GM21515 (cell line): ENCODE data around the gene PPP1R14B.

ENCODE experiments used
- ATAC-seq: cut with Tn5 transposase; IDR thresholded peaks from one replicate; pipeline ENCODE4 v1.9.1; 2021; ENCODE audit not compliant: unreplicated experiment

PPP1R14B gene

GRCh38 chr11:64261556-64262080 is 14.9 kb upstream of the PPP1R14B start:
- no peak for ATAC-seq

DNA sequence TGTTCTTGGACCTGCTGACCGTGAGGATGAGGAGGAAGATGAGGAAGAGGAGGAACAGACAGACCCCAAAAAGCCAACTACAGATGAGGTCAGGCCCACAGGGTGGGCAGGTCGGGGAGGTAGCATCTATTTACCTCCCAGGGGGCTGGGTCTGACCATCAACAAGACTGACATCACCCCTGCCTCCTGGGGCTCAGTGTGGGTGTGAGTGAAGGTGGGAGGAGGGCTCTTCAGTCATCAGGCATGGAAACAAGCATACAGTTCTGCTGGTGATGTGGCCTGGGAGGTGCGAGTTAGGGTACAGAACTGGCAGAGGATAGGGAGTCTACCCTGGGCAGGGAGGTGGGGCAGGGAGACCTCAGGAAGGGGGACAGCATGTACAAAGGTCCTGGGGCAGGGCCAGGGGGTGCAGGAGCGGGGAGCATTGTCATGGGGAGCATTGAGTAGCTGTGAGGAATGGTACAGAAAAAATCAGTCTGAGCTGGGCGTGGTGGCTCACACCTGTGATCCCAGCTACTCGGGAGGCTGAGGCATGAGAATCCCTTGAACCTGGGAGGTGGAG is 13.5 kb upstream of the PPP1R14B start:
- no peak for ATAC-seq

DNA sequence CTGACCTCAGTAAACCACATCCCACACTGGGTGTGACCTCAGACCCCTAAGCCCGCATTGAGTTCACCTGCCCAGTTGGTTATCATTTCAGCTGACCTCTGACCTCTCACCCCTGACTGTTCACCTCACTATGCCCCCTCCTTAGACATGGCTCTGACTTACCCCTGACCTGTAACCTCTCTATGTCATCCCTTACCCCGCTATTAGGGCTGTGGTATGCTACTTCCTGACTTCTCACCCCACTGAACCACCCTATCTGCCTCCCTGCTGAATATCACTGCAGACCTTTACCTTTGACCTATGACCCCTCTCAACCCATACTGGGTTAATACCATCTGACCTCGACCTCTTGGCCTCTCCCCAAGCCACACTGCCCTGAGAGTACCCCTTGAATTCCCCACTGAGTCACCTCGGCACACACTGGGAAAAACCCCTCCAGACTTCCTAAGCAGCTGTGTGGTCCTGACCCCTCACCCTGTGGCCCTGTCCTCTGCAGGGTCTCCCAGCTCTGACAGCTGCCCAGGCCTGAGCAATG is 12.9 kb upstream of the PPP1R14B start:
- ATAC-seq, result no peak

GRCh38 chr11:64258946-64259532 is 12.3 kb upstream of the PPP1R14B start:
- ATAC-seq, result no peak

GRCh38 chr11:64258356-64258755 is 11.6 kb upstream of the PPP1R14B start:
- no peak for ATAC-seq

DNA sequence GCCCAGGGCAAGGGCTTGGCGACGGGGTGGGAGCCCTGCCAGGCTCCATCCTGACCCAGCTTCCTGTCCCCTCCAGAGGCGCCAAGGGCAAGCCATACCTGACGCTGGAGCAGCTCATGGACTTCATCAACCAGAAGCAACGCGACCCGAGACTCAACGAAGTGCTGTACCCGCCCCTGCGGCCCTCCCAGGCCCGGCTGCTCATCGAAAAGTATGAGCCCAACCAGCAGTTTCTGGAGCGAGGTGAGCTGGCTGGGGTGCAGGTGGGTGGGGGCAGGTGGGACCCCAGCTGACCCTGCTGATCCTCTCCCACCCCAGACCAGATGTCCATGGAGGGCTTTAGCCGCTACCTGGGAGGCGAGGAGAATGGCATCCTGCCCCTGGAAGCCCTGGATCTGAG is 9.6 kb upstream of the PPP1R14B start:
- ATAC-seq, result no peak

GRCh38 chr11:64255135-64256128 is 8.7 kb upstream of the PPP1R14B start:
- ATAC-seq, result no peak

DNA sequence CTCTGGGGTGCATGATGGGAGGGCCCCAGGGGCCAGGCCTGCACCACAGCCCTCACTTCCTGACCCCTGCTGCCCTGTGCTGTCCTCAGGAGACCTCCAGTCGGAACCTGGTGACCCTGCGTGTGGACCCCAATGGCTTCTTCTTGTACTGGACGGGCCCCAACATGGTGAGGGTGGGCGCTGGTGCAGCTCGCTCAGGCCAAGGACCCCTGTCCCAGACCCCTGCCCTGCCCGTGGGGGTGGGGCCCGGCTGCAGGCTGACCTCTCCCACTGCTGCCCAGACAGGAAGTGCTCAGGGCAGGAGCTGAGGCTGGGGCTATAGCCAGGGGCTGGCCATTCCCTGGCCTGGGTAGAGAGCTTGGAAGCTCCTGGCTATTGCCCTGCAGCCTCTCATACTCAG is 7.6 kb upstream of the PPP1R14B start:
- ATAC-seq, result no peak

DNA sequence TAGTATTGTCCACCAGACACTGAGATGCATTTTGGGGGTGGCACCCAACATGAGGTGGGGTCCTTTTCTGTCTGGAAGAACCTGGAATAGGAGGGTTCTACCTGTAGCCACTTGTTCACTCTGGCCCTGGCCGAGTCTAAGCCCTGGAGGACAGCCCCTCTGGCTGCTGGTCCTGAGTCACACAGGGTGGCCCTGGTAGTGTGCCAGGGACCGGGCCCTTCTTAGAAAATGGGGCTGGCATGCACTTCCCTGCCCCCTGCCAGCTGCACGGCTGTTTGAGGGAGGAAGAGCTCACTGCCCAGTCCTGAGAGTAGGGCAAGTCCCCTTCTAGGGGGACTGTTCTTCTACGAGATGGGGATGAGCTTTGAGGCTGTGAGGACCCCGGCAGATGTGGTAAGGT is 6.7 kb upstream of the PPP1R14B start:
- ATAC-seq, result no peak

DNA sequence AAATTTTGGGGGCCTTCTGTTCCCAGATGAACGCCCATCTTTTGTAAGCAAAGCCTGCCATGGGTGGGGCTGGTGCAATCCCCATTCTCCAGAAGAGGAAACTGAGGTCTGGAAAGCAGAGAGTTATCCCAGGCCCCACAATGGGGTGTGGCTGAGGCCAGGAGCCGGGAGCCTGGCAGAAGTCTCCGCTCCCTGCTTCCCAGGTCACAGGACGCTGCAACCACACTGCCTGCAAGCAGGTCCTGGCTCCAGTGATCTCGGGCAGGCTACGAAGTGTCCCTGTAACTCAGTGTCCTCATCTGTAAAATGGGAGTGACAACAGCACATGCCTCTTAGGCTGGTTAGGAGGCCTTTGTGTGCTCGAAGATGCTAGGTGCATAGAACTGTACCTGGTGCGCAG is 6.3 kb upstream of the PPP1R14B start:
- no peak for ATAC-seq

DNA sequence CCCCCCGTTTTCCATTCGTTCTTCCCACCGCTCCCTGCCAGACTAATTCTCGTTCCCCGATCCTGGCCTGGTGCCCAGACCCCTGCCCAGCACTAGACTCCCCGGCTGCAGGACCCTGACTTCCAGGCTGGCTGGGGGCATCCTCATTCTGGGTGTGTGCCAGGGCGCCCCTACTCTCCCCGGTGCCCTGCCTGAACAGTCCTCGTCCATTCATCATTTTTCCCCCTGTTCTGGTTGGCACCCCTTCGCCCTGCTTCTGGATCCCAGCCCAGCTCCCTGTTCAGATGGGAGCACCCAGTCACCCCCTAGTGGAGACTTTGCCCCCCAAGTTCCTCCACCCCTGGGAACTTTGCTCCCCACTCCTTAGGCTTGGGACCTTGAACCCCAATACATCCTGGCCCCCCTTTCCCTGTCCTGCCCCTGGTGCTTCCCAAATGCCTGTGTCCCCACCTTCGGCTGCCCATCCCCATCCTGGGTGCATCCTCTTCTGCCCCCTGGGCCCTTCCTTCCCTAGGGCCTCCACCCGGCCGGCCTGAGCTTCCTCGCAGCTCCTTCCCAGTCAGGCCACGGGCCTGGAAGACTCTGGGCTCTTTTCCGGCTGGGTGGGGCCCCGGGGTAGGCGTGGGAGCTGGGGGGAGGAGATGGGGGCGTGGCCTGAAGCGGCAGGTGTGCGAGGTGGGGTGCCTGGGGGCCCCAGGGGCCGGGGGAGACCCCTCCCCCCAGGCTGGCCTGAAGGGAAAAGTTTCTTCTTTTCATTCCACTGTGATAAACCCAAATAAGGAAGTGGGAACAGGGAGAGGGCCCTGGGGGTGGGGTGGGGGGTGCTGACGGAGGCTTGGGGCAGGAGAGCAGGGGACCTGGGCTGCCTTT is 5.5 kb upstream of the PPP1R14B start:
- ATAC-seq, result no peak

DNA sequence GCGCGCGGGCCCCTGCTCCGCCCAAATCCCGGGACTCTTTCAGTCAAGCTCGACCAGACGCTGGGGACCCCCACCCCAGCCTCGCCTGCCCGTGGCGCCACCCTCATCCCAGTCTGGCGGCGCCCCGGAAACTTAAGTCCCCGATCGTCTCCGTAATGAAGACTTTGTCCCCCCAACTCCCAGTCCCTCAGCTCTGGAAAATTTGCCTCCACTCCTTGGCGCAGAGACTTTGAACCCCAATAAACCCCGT is 4.9 kb upstream of the PPP1R14B start:
- ATAC-seq, result peak; percentile 7

DNA sequence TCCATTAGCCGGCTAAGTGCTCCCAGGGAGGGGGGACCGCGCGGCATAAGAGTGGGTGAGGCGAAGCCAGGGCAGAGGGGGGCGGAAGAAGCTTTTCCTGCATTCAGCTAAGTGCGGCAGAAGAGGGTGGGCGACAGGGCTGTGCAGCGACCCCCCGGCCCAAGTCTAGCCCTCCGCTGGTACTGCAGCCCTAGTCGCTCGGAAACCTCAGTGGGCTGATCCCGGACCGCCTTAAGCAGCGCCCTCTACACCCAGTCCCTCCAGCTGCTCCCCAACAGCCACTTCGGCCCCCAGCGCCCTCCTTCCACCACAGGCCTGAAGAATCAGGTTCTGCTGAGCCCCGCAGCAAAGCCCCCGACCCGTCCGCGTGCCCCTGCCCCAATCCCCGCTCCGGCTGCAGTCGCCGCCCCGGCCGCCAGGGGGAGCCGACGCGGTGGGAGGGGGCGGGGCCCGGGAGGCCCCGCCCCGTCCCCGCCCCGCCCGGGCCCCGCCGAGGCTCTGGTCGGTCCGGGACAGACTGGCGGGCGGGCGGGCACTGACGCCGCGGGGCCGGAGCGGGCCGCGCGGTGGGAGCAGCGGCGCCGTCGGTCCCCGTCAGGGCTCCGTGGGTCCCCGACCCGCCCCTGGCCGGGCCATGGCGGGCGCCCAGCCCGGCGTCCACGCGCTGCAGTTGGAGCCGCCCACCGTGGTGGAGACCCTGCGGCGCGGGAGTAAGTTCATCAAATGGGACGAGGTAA is 4.4 kb upstream of the PPP1R14B start, which contains the start of gene PLCB3:
Gene PLCB3, plus strand, starts transcription at position 515 of the 737 bp plus-strand sequence. Its CDS starts 120 bp downstream, at position 635.
- ATAC-seq, result peak; percentile 35

GRCh38 chr11:64250415-64251015 is 3.8 kb upstream of the PPP1R14B start:
- no peak for ATAC-seq

DNA sequence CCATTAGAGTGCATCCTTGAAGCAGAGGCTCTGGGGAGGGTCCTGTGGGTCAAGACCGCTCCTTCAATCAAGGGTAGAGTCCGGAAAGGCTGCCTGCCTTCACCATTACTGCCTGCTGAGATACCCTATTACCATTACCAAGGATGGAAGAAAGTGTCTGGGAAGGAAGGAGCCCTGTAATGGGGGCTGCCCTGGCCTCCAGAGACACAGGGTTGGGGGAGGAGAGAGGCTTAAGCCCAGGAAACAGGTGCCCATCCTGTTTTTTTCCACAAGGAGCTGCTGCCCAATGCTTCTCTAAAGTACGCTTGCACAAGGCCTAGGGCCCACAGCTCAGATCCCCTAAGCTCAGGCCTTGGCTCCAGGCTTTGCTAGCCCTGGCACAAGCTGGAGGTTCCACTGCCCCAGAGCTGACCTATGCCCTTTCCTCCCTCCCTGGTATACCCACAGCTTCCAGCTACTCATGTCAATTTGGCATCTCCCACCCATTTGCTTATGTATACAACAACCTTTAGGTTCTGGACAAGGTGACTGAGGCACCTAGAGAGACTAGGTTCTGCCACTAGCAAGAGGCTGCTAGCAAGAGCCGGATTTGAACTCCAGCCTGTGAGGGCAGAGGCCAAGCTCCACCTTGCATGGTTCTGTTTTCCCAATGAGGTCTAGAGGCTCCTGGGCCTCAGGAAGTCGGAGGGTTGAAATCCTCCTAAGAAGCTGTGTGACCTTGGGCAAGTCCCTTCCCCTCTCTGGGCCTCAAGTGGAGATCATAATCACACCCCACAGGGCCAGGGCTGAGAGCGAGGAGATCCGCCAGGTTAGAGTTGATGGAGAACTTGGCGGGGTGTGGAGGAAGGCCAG is 3.0 kb upstream of the PPP1R14B start:
- no peak for ATAC-seq

DNA sequence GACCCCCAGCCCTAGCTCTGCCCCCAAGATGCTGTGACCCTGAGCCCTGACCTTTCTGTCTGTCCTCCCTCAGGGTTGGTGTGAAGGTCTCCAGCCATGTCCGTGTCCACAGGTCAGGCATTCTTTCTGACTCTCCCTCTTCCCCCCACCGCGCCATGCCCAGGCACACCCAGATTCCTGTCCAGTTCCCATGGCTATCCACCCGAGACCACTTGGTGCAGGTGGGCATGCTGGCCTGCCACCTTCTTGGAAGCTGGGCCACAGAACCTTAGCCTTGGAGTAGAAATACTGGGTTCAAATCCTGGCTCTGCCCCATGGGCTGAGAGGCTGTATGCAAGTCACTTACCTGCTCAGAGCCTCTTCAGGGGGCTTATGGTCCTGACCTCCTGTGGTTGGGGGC is 2.3 kb upstream of the PPP1R14B start:
- no peak for ATAC-seq

GRCh38 chr11:64248578-64248977 is 1.8 kb upstream of the PPP1R14B start:
- ATAC-seq, result no peak

- ATAC-seq, result no peak
Observed at GRCh38 chr11:64247729-64248531, 1.2 kb upstream of the PPP1R14B start.
